HG03135 (cell line): Measurements from ENCODE around the gene NPPC.
"Not testable (repeated sequence)": the region's sequence is repeated elsewhere in the genome, so short reads cannot be mapped to it uniquely, and the experiment has no call there.

Experiments used
- ATAC-seq: cut with Tn5 transposase; IDR thresholded peaks from one replicate; pipeline ENCODE4 v1.9.1; 2021; ENCODE audit warnings: mild to moderate bottlenecking, moderate library complexity; ENCODE audit not compliant: unreplicated experiment

NPPC gene, protein sequence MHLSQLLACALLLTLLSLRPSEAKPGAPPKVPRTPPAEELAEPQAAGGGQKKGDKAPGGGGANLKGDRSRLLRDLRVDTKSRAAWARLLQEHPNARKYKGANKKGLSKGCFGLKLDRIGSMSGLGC

GRCh38 chr2:231926180-231926741, at the start of gene NPPC:
NPPC (minus strand) TSS chr2:231926396; CDS start chr2:231926249, 147 bp downstream.
- peak; percentile 53 for ATAC-seq

DNA sequence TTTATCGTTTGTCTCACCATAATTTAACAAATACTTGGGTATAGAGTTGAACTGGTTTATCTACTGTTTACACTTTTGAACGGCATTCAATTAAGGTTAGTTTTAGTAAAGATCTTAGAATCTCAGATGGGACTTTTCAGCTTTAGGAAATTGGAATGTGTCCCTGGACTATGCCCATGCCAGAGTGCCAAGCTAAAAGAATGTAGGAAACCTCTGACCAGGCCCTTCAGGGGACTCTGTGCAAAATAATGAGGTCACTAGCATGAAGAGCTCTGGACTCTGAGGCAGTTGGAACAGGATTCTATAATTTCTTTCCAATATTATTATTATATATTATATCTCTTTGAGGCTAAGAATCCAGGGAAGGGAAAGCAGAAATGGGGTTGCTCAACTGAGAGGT, 48.8 kb upstream of the NPPC start:
- no peak for ATAC-seq

- ATAC-seq, result no peak
These were observed 44.3 kb upstream of the NPPC start for GRCh38 chr2:231970461-231970860.

- no peak for ATAC-seq
These were observed 42.6 kb upstream of the NPPC start for GRCh38 chr2:231968820-231969219.

DNA sequence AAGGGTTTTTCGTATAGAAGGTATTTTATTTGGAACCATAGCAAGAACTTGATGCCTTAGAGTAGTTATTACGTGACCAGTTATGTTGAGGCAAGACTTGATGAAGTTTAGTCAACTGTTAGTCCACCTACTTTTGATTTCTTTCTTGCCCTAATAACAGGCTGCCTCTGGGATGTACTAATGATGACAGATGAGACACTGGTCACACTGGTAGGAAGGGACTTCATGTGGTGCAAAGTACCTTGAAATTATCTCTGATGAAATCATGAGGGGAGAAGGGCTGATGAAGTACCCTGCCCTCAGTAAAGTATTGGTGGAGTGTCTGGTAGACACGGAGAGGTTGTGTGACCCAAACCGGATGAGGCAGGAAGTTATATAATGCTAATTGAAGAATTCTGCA, 40.7 kb upstream of the NPPC start:
- no peak for ATAC-seq

GRCh38 chr2:231965102-231965501, 38.9 kb upstream of the NPPC start:
- no peak for ATAC-seq

- ATAC-seq, result peak; percentile 93
These were observed 35.4 kb upstream of the NPPC start, which contains the start of gene DIS3L2 for GRCh38 chr2:231961349-231962166. DIS3L2 (plus strand) TSS chr2:231961713; CDS start chr2:232014928, 53,215 bp downstream.

GRCh38 chr2:231960810-231961348, 34.7 kb upstream of the NPPC start:
- ATAC-seq, result no peak

- no peak for ATAC-seq
These were observed 31.9 kb upstream of the NPPC start for GRCh38 chr2:231957913-231958763.

- ATAC-seq, result no peak
These were observed 29.7 kb upstream of the NPPC start for GRCh38 chr2:231955758-231956472.

DNA sequence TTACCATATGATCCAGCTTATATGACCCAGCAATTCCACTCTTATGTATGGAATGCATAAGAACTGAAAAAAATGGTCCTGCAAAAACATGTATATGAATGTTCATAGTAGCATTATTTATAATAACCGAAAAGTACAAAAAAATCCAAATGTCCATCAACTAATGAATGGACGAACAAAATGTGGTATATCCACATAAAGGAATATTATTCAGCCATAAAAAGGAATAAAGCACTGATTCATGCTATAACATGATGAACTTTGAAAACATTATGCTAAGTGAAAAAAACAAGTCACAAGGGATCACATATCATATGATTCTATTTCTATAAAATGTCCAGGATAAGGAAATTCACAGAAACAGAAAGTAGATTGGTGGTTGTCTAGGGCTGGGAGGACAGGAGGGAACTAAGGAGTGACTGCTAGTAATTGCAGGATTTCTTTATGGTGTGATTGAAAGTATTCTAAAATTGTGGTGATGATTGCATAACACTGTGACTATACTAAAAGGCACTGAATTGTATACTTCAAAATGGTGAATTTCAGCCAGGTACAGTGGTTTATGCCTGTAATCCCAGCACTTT, 25.3 kb upstream of the NPPC start:
- ATAC-seq, result no peak

DNA sequence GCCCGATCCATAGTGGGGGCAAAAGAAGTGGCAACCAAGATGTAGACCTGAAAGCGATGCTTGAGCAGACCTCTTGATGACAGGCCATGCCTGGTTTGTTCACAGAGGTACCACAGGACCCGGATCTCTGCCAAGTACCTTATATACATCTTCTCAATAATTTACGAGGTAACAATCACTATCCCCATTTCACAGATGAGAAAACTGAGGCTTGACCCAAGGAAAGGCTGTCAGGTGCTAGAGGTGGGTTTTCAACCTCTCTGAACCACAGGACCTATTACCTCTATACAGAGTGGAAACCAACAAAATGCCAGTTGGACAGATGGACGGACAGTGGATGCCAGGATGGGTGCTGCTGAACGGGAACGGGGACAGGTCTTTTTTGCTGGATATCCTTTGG, 21.5 kb upstream of the NPPC start:
- ATAC-seq, result no peak

DNA sequence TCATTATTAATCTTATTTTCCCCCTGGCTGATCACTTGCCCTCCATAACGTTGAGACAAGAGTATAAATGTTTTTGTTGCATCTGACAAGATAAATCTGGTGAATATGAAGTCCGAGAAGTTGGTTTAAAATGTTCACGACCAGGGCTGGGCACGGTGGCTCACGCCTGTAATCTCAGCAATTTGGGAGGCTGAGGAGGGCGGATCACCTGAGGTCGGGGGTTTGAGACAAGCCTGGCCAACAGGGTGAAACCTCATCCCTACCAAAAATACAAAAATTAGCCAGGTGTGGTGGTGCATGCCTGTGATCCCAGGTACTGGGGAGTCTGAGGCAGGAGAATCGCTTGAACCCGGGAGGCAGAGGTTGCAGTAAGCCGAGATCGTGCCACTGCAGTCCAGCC, 20.9 kb upstream of the NPPC start:
- ATAC-seq, result not testable (repeated sequence)

GRCh38 chr2:231946241-231946814, 20.1 kb upstream of the NPPC start:
- no peak for ATAC-seq

DNA sequence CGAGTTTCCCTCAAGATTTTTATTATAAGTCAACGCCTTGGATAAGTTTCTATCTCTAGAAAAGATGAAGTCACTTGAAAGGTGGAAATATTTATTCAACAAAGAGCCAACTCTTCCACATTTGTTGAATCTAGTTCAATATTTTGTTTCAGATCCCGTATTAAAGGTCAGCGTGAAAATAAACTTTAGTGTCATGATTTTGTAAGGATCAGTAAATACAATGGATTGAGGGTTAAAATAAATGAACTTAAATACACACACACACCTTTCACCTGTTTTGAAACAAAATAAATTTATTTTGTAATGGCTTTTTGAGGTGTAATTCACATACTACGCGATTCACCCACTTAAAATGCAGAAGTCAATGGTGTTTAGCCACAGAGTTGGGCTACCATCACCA, 16.0 kb upstream of the NPPC start:
- ATAC-seq, result no peak

GRCh38 chr2:231941673-231942072, 15.5 kb upstream of the NPPC start:
- ATAC-seq, result no peak

- no peak for ATAC-seq
These were observed 14.6 kb upstream of the NPPC start for GRCh38 chr2:231940795-231941194.

DNA sequence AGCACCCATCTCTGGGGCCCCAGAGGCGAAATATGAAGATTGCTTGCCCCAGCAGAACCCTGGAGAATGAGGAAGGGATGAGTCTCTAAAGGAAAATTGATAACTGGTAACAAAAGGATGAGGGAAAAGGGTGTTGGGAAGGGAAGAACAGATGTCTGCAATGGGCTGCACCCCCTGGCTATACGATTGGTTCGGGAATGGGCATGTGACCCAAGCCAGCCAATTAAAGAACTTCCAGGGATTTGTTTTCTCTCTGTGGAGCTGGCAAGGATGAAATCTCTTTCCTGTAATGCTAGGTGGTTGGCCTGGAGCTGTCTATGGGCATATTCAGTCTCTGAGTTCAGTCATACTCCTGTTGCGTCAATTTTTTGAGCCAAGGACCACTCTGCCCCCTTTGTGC, 12.8 kb upstream of the NPPC start:
- no peak for ATAC-seq

DNA sequence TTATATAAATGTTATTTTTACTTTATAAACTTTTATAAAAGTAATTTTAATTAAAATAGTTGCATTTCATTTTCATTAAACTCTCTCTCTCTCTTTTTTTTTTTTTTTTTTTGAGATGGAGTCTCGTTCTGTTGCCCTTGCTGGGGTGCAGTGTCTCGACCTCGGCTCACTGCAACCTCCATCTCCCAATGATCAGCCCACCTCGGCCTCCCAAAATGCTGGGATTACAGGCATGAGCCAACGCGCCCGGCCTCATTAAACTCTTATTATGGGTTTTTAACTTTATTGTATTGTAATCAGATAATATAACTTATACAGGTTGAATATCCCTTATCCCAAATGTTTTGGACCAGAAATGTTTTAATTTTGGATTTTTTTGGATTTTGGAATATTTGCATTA, 10.9 kb upstream of the NPPC start:
- ATAC-seq, result no peak

DNA sequence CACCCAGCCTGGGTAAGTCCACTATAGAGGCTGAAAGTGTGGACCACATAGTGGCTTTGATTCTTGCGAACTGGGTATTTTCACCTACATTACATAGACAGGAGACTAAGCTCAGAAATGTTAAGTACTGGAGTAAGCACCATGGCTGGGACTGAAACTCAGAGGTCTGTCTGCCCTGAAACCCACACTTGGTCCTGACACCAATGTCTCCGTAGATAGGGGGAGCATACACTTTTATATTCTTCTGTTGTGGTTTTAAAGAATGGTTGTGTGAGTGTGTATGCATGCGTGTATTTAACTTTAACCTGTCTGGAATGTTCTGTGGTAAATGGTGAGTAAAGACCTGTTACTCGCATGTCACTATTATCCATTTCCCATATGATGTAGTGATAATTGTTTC, 10.3 kb upstream of the NPPC start:
- ATAC-seq, result no peak
